Lower leg skin (tissue), 4 donors: ENCODE data around the gene PMVK. TPM values are rescaled to one million over a fixed set of nuclear protein-coding genes. Genes with fewer than 3 reads are reported as not detected.

Experiments
- DNase-seq, 2 donors: peaks; one replicate each; pipeline ENCODE4 v3.0.0-alpha.2; 2019; ENCODE audit warnings: low spot score in 2 of 2
- H3K4me3 ChIP-seq: fragments of 200-600 bp; sonication (generic); 2 replicates; pipeline ENCODE4 v1.5.1; 2017; ENCODE audit warnings: mild to moderate bottlenecking, low read depth; ENCODE audit not compliant: poor library complexity, severe bottlenecking
- CTCF ChIP-seq, 3 donors: fragments of 450-650 bp; IDR thresholded peaks; one replicate each; pipeline ENCODE4 v1.5.1; 2016; ENCODE audit warnings: antibody characterized with exemption in 3 of 3, mild to moderate bottlenecking in 3 of 3, moderate library complexity in 2 of 3
- POLR2A ChIP-seq, 2 donors: fragments of 450-650 bp; IDR thresholded peaks; one replicate each; pipeline ENCODE4 v1.6.1; 2016 to 2017; ENCODE audit warnings: antibody characterized with exemption in 2 of 2, mild to moderate bottlenecking in 1 of 2, moderate library complexity in 1 of 2
- WGBS, 2 donors: methylation state at CpG; one replicate each; pipeline ENCODE4 v1.1.5; 2018; 5-methylcytosine and 5-hydroxymethylcytosine counted together
- intact Hi-C: fragments of 100-400 bp; cut with DNase I; formaldehyde crosslinking; loops from one replicate; pipeline ENCODE4 v1.15.0; 2023; ENCODE audit warnings: low total_unique reads
- total RNA-seq, 4 donors: library from RNA; depleted of rRNA; stranded (reverse); fragments of >200 nt; gene quantifications; one replicate each; pipeline ENCODE4 v1.1.0, GENCODE V29; 2016

Gene PMVK
- total RNA-seq, 4 donors from 2014 or later = 20.6 to 37.0 (median 33.3) TPM

DNA sequence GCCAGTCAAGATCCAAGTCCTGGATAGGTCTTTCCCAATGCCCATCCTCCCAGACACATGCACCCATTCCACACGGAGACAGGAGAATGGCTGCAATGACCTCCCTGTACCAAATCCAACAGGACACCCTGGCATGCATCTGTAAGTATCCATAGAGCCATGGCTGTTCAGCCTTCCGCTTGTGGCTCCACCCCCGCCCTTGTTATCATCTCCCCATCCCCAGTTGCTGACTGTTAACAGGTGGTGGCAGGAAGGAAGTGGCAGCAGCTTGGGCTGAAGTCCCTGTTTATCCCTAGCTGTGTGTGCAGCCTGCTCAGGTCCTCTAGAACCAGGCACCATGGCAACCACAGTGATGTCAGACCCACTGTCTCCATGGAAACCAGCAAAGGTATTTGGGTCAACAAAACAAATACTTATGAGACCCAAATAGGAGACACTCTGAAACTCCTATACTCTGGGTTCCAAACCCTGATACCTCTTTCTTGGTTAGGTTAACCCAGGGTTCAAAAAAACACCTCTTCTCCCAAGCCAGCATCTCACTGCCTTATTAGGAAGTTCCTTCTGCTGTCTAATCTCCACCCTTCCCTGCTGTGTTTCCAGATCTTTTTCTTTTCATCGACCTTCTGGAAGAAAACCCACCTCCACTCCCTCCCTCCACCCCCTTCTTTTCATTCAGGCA lies 18.7 kb upstream of the PMVK start:
- WGBS, 2 donors = 17 to 21% methylated on average over 4 of the region's 4 CpGs
- no peak for TF ChIP-seq CTCF (IDR thresholded peaks at IDR 0.05)
- no peak for TF ChIP-seq POLR2A (IDR thresholded peaks at IDR 0.05)
- intact Hi-C loops = loop anchor here (10.0 kb wide), 1 partner anchor 100 kb away; the partner anchor contains the start of gene ADAM15
- H3K4me3 ChIP-seq = peak overlapping the region; percentile 45
- DNase-seq = no peak

DNA sequence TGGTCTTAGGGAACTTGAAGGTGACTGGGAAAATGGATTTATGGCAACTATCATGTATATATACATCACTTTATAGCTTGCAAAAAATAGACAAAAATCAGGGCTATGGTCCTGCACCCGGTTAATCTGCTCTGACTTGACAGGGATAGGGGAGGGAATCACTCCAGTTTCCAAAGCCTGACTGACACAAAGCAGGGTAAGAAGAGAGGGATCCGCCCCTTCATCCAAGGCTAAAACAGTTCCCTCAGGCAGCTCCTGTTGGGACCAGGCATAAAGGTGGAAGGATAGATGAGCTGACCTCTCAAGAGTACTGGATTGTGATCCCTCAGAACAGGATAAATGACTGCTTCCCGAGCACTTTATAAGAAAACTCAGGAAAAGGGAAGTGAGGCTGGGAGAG lies 18.0 kb upstream of the PMVK start:
- no peak for DNase-seq
- TF ChIP-seq POLR2A (IDR thresholded peaks at IDR 0.05) (no peak), CTCF (IDR thresholded peaks at IDR 0.05) (no peak)
- intact Hi-C loops = loop anchor here (10.0 kb wide), 1 partner anchor 100 kb away; the partner anchor contains the start of gene ADAM15
- WGBS, 2 donors = 61 to 68% methylated on average over 3 of the region's 3 CpGs
- no peak overlapping the region for H3K4me3 ChIP-seq

DNA sequence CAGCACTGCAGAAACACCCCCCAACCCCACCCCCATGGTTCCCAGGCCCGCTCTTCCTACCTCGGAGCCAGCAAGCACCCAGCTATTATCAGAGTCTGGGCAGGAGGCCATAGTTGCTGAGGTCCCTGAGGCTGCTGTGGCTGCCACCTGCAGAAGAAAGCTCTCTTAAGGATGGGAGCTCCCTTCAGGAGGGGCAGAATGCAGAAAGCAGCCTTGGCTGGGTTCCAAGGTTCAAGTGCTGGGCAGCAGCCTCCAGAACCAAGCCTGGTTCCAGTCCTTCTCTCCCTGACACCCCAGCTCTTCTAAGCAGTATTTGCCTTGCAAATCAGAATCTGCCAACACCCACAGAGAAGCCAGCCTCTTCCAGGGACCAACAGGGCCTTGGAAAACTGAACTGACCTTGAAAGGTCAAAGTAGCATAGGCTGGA lies 17.1 kb upstream of the PMVK start:
- 67 to 100% methylated on average over 1 to 2 of the region's 2 CpGs for WGBS, 2 donors
- H3K4me3 ChIP-seq = no peak overlapping the region
- TF ChIP-seq CTCF (IDR thresholded peaks at IDR 0.05) (no peak), POLR2A (IDR thresholded peaks at IDR 0.05) (no peak)
- intact Hi-C loops = loop anchor here (10.0 kb wide), 1 partner anchor 101 kb away; the partner anchor contains the start of gene ADAM15
- no peak for DNase-seq

- no peak overlapping the region for H3K4me3 ChIP-seq
- intact Hi-C loops = loop anchor here (10.0 kb wide), 1 partner anchor 102 kb away; the partner anchor contains the start of gene ADAM15
- DNase-seq = no peak
- TF ChIP-seq CTCF (IDR thresholded peaks at IDR 0.05) (no peak), POLR2A (IDR thresholded peaks at IDR 0.05) (no peak)
- WGBS, 2 donors = 82 to 86% methylated on average over 6 of the region's 6 CpGs
Observed at GRCh38 chr1:154952664-154953063, 16.1 kb upstream of the PMVK start.

DNA sequence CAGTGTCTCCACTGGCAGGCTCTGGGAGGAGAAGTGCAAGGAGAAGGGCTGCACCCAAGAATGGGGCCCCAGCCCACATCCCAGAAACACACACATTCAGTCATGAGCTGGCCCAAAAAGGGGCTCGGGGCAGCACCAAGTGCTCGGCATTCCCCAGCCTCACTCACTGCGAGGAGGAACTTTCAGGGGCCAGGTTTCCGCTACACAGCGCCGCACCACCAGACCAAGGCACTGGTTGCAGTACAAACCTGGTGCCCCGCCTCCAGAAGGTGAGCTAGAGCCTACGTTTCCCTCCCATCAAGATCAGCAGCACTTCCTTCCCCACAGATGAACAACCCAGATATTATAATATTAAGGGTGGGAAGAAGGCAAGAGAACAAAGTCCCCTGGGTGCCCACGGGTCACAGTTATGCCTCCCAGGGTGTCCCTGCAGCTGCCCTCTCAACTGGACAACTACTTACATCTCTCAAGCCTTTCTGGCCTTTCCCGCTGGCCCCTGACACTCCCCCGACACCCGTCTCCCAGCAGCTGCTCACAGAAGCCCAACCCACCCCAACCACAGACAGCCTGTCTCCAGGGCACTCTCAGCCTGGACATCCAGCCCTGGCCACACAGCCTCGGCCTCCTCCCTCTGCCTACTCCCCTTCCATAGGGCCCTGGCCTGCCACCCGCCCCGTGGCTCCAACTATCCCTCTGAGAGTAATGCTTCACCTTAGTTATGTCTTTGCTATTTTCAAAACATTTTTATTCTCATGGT lies 15.6 kb upstream of the PMVK start:
- TF ChIP-seq POLR2A (IDR thresholded peaks at IDR 0.05) (no peak), CTCF (IDR thresholded peaks at IDR 0.05) (no peak)
- no peak for DNase-seq

More for the DNA sequence above, 15.6 kb upstream of the PMVK start:
- 72 to 77% methylated on average over 15 of the region's 15 CpGs for WGBS, 2 donors
- intact Hi-C loops = loop anchor here (10.0 kb wide), 1 partner anchor 103 kb away; the partner anchor contains the start of gene ADAM15
- no peak overlapping the region for H3K4me3 ChIP-seq
